T-helper 1 cell treated with Interleukin-12 subunit alpha and Interleukin-12 subunit beta and Interleukin-4 antibody, amounts not matched to agents 30 μg/mL and 1 μg/mL, for 36 hours (primary cell): ENCODE results near the gene SLC6A13.
"Not testable (repeated sequence)": the region's sequence is repeated elsewhere in the genome, so short reads cannot be mapped to it uniquely, and the experiment has no call there.

Experiments used
- H3K27ac Mint-ChIP-seq: one replicate; pipeline ENCODE4 v1.8.0; 2021; ENCODE audit warnings: mild to moderate bottlenecking, mixed read lengths
- H3K27me3 Mint-ChIP-seq: one replicate; pipeline ENCODE4 v1.8.0; 2021; ENCODE audit warnings: low read depth, mixed read lengths
- H3K36me3 Mint-ChIP-seq: one replicate; pipeline ENCODE4 v1.8.0; 2021; ENCODE audit warnings: low read depth, mixed read lengths
- H3K4me1 Mint-ChIP-seq: one replicate; pipeline ENCODE4 v1.8.0; 2021; ENCODE audit warnings: low read depth, mixed read lengths
- H3K4me3 Mint-ChIP-seq: one replicate; pipeline ENCODE4 v1.8.0; 2021; ENCODE audit warnings: mild to moderate bottlenecking, moderate library complexity, mixed read lengths
- H3K9me3 Mint-ChIP-seq: one replicate; pipeline ENCODE4 v1.8.0; 2021; ENCODE audit warnings: mixed read lengths

SLC6A13 gene

GRCh38 chr12:262817-263216 is at the start of gene SLC6A13:
SLC6A13 (minus strand) TSS chr12:262836; CDS start chr12:260052, 2,784 bp downstream.
- no peaks in the 10 kb centered on the region for H3K36me3 Mint-ChIP-seq
- H3K9me3 Mint-ChIP-seq = no peaks in the 10 kb centered on the region
- no peak within 1 kb of the TSS for H3K27ac Mint-ChIP-seq

GRCh38 chr12:308511-308910 is 45.9 kb upstream of the SLC6A13 start:
- H3K36me3 Mint-ChIP-seq = peaks cover 65% of the 10 kb centered on the region

More at GRCh38 chr12:262817-263216, at the start of gene SLC6A13:
- Mint-ChIP-seq H3K4me3 (no peak within 1 kb of the TSS), H3K4me1 (no peaks in the 10 kb centered on the region), H3K27me3 (peaks cover 5% of the 10 kb centered on the region)

GRCh38 chr12:307406-307805 is 44.8 kb upstream of the SLC6A13 start:
- no peak overlapping the region for H3K27ac Mint-ChIP-seq
- peaks cover 73% of the 10 kb centered on the region for H3K36me3 Mint-ChIP-seq
- H3K4me1 Mint-ChIP-seq = peaks cover 15% of the 10 kb centered on the region
- no peak overlapping the region for H3K4me3 Mint-ChIP-seq
- H3K9me3 Mint-ChIP-seq = no peaks in the 10 kb centered on the region
- no peaks in the 10 kb centered on the region for H3K27me3 Mint-ChIP-seq

More at GRCh38 chr12:308511-308910, 45.9 kb upstream of the SLC6A13 start:
- H3K27me3 Mint-ChIP-seq = no peaks in the 10 kb centered on the region
- no peak overlapping the region for H3K4me3 Mint-ChIP-seq
- peaks cover 6% of the 10 kb centered on the region for H3K4me1 Mint-ChIP-seq
- H3K27ac Mint-ChIP-seq = no peak overlapping the region
- no peaks in the 10 kb centered on the region for H3K9me3 Mint-ChIP-seq

GRCh38 chr12:304805-305204 is 42.2 kb upstream of the SLC6A13 start:
- Mint-ChIP-seq H3K27ac (no peak overlapping the region), H3K27me3 (no peaks in the 10 kb centered on the region)

GRCh38 chr12:302766-303165 is 40.1 kb upstream of the SLC6A13 start:
- not testable (repeated sequence) for H3K4me3 Mint-ChIP-seq, H3K27me3 Mint-ChIP-seq
- Mint-ChIP-seq H3K9me3 (peaks cover 25% of the 10 kb centered on the region), H3K27ac (peak overlapping the region; percentile 6), H3K36me3 (peaks cover 83% of the 10 kb centered on the region), H3K4me1 (peaks cover 42% of the 10 kb centered on the region)

More at GRCh38 chr12:304805-305204, 42.2 kb upstream of the SLC6A13 start:
- Mint-ChIP-seq H3K4me1 (peaks cover 37% of the 10 kb centered on the region), H3K9me3 (peaks cover 13% of the 10 kb centered on the region), H3K4me3 (no peak overlapping the region), H3K36me3 (peaks cover 85% of the 10 kb centered on the region)

GRCh38 chr12:300166-300565 is 37.5 kb upstream of the SLC6A13 start:
- not testable (repeated sequence) for H3K27me3 Mint-ChIP-seq, H3K4me3 Mint-ChIP-seq, H3K27ac Mint-ChIP-seq
- Mint-ChIP-seq H3K36me3 (peaks cover 84% of the 10 kb centered on the region), H3K4me1 (peaks cover 44% of the 10 kb centered on the region), H3K9me3 (peaks cover 25% of the 10 kb centered on the region)

- peaks cover 86% of the 10 kb centered on the region for H3K36me3 Mint-ChIP-seq
- H3K27me3 Mint-ChIP-seq, H3K4me3 Mint-ChIP-seq, H3K27ac Mint-ChIP-seq: not testable (repeated sequence)
- H3K9me3 Mint-ChIP-seq = peaks cover 25% of the 10 kb centered on the region
- H3K4me1 Mint-ChIP-seq = peaks cover 47% of the 10 kb centered on the region
These were observed 36.9 kb upstream of the SLC6A13 start for GRCh38 chr12:299511-299910.

- H3K4me3 Mint-ChIP-seq, H3K27me3 Mint-ChIP-seq, H3K27ac Mint-ChIP-seq: not testable (repeated sequence)
- Mint-ChIP-seq H3K4me1 (peaks cover 40% of the 10 kb centered on the region), H3K9me3 (peaks cover 25% of the 10 kb centered on the region), H3K36me3 (peaks cover 84% of the 10 kb centered on the region)
These were observed 35.4 kb upstream of the SLC6A13 start for GRCh38 chr12:298059-298458.

- peak overlapping the region; percentile 43 for H3K27ac Mint-ChIP-seq
These were observed 32.5 kb upstream of the SLC6A13 start for GRCh38 chr12:295132-295531.

GRCh38 chr12:293199-293598 is 30.6 kb upstream of the SLC6A13 start:
- no peaks in the 10 kb centered on the region for H3K27me3 Mint-ChIP-seq
- H3K4me1 Mint-ChIP-seq = peaks cover 14% of the 10 kb centered on the region
- H3K36me3 Mint-ChIP-seq = peaks cover 58% of the 10 kb centered on the region
- no peaks in the 10 kb centered on the region for H3K9me3 Mint-ChIP-seq
- no peak overlapping the region for H3K4me3 Mint-ChIP-seq
- no peak overlapping the region for H3K27ac Mint-ChIP-seq

More at GRCh38 chr12:295132-295531, 32.5 kb upstream of the SLC6A13 start:
- Mint-ChIP-seq H3K4me3 (peak overlapping the region; percentile 32), H3K27me3 (no peaks in the 10 kb centered on the region), H3K4me1 (peaks cover 21% of the 10 kb centered on the region), H3K36me3 (peaks cover 73% of the 10 kb centered on the region), H3K9me3 (peaks cover 15% of the 10 kb centered on the region)

- Mint-ChIP-seq H3K27ac (no peak overlapping the region), H3K4me3 (no peak overlapping the region), H3K36me3 (peaks cover 61% of the 10 kb centered on the region), H3K27me3 (no peaks in the 10 kb centered on the region), H3K9me3 (no peaks in the 10 kb centered on the region), H3K4me1 (peaks cover 14% of the 10 kb centered on the region)
These were observed 29.6 kb upstream of the SLC6A13 start for GRCh38 chr12:292186-292585.

- Mint-ChIP-seq H3K27me3 (no peaks in the 10 kb centered on the region), H3K27ac (no peak overlapping the region), H3K36me3 (peaks cover 62% of the 10 kb centered on the region), H3K9me3 (no peaks in the 10 kb centered on the region), H3K4me3 (no peak overlapping the region), H3K4me1 (peaks cover 19% of the 10 kb centered on the region)
These were observed 28.6 kb upstream of the SLC6A13 start for GRCh38 chr12:291153-291723.

GRCh38 chr12:288687-289086 is 26.1 kb upstream of the SLC6A13 start:
- no peaks in the 10 kb centered on the region for H3K9me3 Mint-ChIP-seq
- H3K36me3 Mint-ChIP-seq = peaks cover 63% of the 10 kb centered on the region

GRCh38 chr12:286531-287300 is 24.1 kb upstream of the SLC6A13 start:
- H3K4me1 Mint-ChIP-seq = peaks cover 6% of the 10 kb centered on the region

More at GRCh38 chr12:288687-289086, 26.1 kb upstream of the SLC6A13 start:
- H3K27ac Mint-ChIP-seq = no peak overlapping the region
- H3K27me3 Mint-ChIP-seq = no peaks in the 10 kb centered on the region
- no peak overlapping the region for H3K4me3 Mint-ChIP-seq
- peaks cover 15% of the 10 kb centered on the region for H3K4me1 Mint-ChIP-seq

GRCh38 chr12:278046-278445 is 15.4 kb upstream of the SLC6A13 start:
- Mint-ChIP-seq H3K4me3 (no peak overlapping the region), H3K36me3 (peaks cover 9% of the 10 kb centered on the region), H3K27ac (no peak overlapping the region), H3K4me1 (no peaks in the 10 kb centered on the region), H3K27me3 (no peaks in the 10 kb centered on the region), H3K9me3 (no peaks in the 10 kb centered on the region)

More at GRCh38 chr12:286531-287300, 24.1 kb upstream of the SLC6A13 start:
- Mint-ChIP-seq H3K27ac (no peak overlapping the region), H3K36me3 (peaks cover 55% of the 10 kb centered on the region), H3K9me3 (no peaks in the 10 kb centered on the region), H3K27me3 (no peaks in the 10 kb centered on the region), H3K4me3 (no peak overlapping the region)
